Measurements from ENCODE around the gene RYR3.
"Not testable (repeated sequence)": the region's sequence is repeated elsewhere in the genome, so short reads cannot be mapped to it uniquely, and the experiment has no call there.

The RYR3 gene

GRCh38 chr15:33794453-33794852, 483.7 kb downstream of the RYR3 start:
- no peak for DNase-seq

- DNase-seq: no peak
Measured at GRCh38 chr15:33795070-33795469, 484.3 kb downstream of the RYR3 start.

- no peak for DNase-seq
Measured at GRCh38 chr15:33797651-33798050, 486.9 kb downstream of the RYR3 start.

- no peak for DNase-seq
Measured at GRCh38 chr15:33801954-33802353, 491.2 kb downstream of the RYR3 start.

- no peak for DNase-seq
Measured at GRCh38 chr15:33807665-33808064, 496.9 kb downstream of the RYR3 start.

GRCh38 chr15:33808720-33809457, 498.1 kb downstream of the RYR3 start:
- no peak for DNase-seq

GRCh38 chr15:33810073-33810595, 499.4 kb downstream of the RYR3 start:
- no peak for DNase-seq

- DNase-seq: no peak
Measured at GRCh38 chr15:33810806-33811205, 500.0 kb downstream of the RYR3 start.

GRCh38 chr15:33813891-33814290, 503.1 kb downstream of the RYR3 start:
- DNase-seq: no peak

GRCh38 chr15:33819499-33819898, 508.7 kb downstream of the RYR3 start:
- DNase-seq: not testable (repeated sequence)

- DNase-seq: no peak
Measured at GRCh38 chr15:33822479-33822878, 511.7 kb downstream of the RYR3 start.

GRCh38 chr15:33823119-33823518, 512.4 kb downstream of the RYR3 start:
- DNase-seq: no peak

- DNase-seq: no peak
Measured at GRCh38 chr15:33825453-33825852, 514.7 kb downstream of the RYR3 start.

GRCh38 chr15:33826201-33826600, 515.4 kb downstream of the RYR3 start:
- no peak for DNase-seq

- no peak for DNase-seq
Measured at GRCh38 chr15:33830351-33830750, 519.6 kb downstream of the RYR3 start.

- no peak for DNase-seq
Measured at GRCh38 chr15:33831646-33832045, 520.9 kb downstream of the RYR3 start.

GRCh38 chr15:33834892-33835743, 524.4 kb downstream of the RYR3 start:
- DNase-seq: no peak

GRCh38 chr15:33837294-33837693, 526.5 kb downstream of the RYR3 start:
- DNase-seq: no peak

- DNase-seq: no peak
Measured at GRCh38 chr15:33839540-33839939, 528.8 kb downstream of the RYR3 start.

- DNase-seq: no peak
Measured at GRCh38 chr15:33840615-33841014, 529.8 kb downstream of the RYR3 start.

GRCh38 chr15:33844186-33844585, 533.4 kb downstream of the RYR3 start:
- no peak for DNase-seq

- no peak for DNase-seq
Measured at GRCh38 chr15:33844597-33844996, 533.8 kb downstream of the RYR3 start.

- DNase-seq: no peak
Measured at GRCh38 chr15:33846142-33846541, 535.4 kb downstream of the RYR3 start.

GRCh38 chr15:33846862-33847261, 536.1 kb downstream of the RYR3 start:
- DNase-seq: no peak

All from T-helper 9 cell (primary cell).